Erythroblast (primary cell): Measurements from ENCODE around the gene RIMS3.

Source experiments
- DNase-seq, 2 experiments: peaks; one replicate each; lab custom pipeline; 2025; lab: John Stamatoyannopoulos, UW
- GATA1 ChIP-seq: IDR thresholded peaks from 2 replicates; pipeline ENCODE4 v1.6.1; 2011; ENCODE audit warnings: low read depth, mild to moderate bottlenecking, control low read depth, low read length, moderate library complexity
- POLR2A ChIP-seq: IDR thresholded peaks from 2 replicates; pipeline ENCODE4 v1.6.1; 2011; ENCODE audit warnings: mild to moderate bottlenecking, low read length

The RIMS3 gene

GRCh38 chr1:40622936-40623629 lies 42.4 kb downstream of the RIMS3 start:
- TF ChIP-seq POLR2A (no peak), GATA1 (no peak)
- DNase-seq = no peak

- TF ChIP-seq POLR2A = no peak
- TF ChIP-seq GATA1 = no peak
Observed at GRCh38 chr1:40621821-40622450, 43.5 kb downstream of the RIMS3 start.

GRCh38 chr1:40620586-40621210 lies 44.8 kb downstream of the RIMS3 start:
- peak; percentile 10 to 34 for DNase-seq
- TF ChIP-seq GATA1 = no peak
- no peak for TF ChIP-seq POLR2A

More at GRCh38 chr1:40621821-40622450, 43.5 kb downstream of the RIMS3 start:
- DNase-seq = no peak

GRCh38 chr1:40620150-40620549 lies 45.3 kb downstream of the RIMS3 start:
- DNase-seq = no peak
- no peak for TF ChIP-seq POLR2A
- TF ChIP-seq GATA1 = no peak

GRCh38 chr1:40618108-40618507 lies 47.4 kb downstream of the RIMS3 start:
- no peak for DNase-seq
- no peak for TF ChIP-seq POLR2A
- TF ChIP-seq GATA1 = no peak

GRCh38 chr1:40612345-40612831 lies 53.1 kb downstream of the RIMS3 start:
- TF ChIP-seq GATA1 (no peak), POLR2A (no peak)
- DNase-seq = peak; percentile 71 to 85

GRCh38 chr1:40610156-40610555 lies 55.3 kb downstream of the RIMS3 start:
- DNase-seq = no peak
- TF ChIP-seq GATA1 (no peak), POLR2A (no peak)

- no peak for TF ChIP-seq POLR2A
- no peak for TF ChIP-seq GATA1
- DNase-seq = no peak
Observed at GRCh38 chr1:40607921-40608320, 57.6 kb downstream of the RIMS3 start.

- no peak for DNase-seq
Observed at GRCh38 chr1:40606978-40607377, 58.5 kb downstream of the RIMS3 start.

GRCh38 chr1:40606194-40606593 lies 59.3 kb downstream of the RIMS3 start:
- TF ChIP-seq GATA1 (no peak), POLR2A (no peak)
- no peak for DNase-seq

More at GRCh38 chr1:40606978-40607377, 58.5 kb downstream of the RIMS3 start:
- no peak for TF ChIP-seq GATA1
- no peak for TF ChIP-seq POLR2A

GRCh38 chr1:40599926-40600325 lies 65.6 kb downstream of the RIMS3 start:
- DNase-seq = no peak
- TF ChIP-seq POLR2A (no peak), GATA1 (no peak)

GRCh38 chr1:40595623-40596022 lies 69.9 kb downstream of the RIMS3 start:
- TF ChIP-seq POLR2A (no peak), GATA1 (no peak)
- no peak for DNase-seq

- DNase-seq = no peak
- no peak for TF ChIP-seq POLR2A
- no peak for TF ChIP-seq GATA1
Observed at GRCh38 chr1:40594187-40594531, 71.3 kb downstream of the RIMS3 start.
